Measurements from ENCODE around the gene PTX3.

DNA sequence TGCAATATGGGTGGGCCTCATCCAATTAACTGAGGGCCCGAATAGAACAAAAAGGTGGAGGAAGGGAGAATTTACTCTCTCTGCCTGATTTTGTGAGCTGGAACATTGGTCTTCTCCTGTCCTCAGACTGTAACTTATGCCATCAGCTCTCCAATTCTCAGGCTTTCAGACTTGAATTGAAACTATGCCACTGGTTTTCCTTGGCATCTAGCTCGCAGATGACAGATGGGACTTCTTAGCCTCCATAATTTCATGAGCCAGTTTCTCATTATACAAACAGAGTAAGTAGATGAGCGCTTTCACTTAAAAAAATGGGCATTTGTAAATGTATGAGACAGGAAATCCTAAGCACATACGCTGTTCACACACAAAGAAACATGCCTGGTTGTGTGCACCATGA, 8.7 kb upstream of the PTX3 start:
- TF ChIP-seq TARDBP (IDR thresholded peaks at IDR 0.05) (no peak), L3MBTL2 (conservative IDR thresholded peaks at IDR 0.05) (no peak), ELF4 (IDR thresholded peaks at IDR 0.05) (no peak), PKNOX1 (IDR thresholded peaks at IDR 0.05) (no peak), SP1 (IDR thresholded peaks at IDR 0.05) (no peak), BHLHE40 (IDR thresholded peaks at IDR 0.05; ENCODE audit: borderline replicate concordance) (no peak), ZNF384 (IDR thresholded peaks at IDR 0.05) (no peak), NFRKB (IDR thresholded peaks at IDR 0.05) (no peak), FOXA1 (IDR thresholded peaks at IDR 0.05) (no peak), FOXM1 (IDR thresholded peaks at IDR 0.05; ENCODE audit: borderline replicate concordance) (no peak), ARNT (IDR thresholded peaks at IDR 0.05) (no peak)

Measured in HEK293T (cell line).